DMS153 treated with DMSO at 0.1 percent for 48 hours (cell line): ENCODE measurements around the gene HMX3.

Source experiments
- DNase-seq: peaks from one replicate; lab custom pipeline; 2025; ENCODE audit not compliant: unreplicated experiment; lab: John Stamatoyannopoulos, UW

The HMX3 gene

GRCh38 chr10:123135415-123136141 is at the start of gene HMX3:
HMX3 (plus strand) TSS chr10:123135970; CDS start chr10:123136051, 81 bp downstream.
- no peak for DNase-seq

GRCh38 chr10:123086281-123086680 is 49.5 kb upstream of the HMX3 start:
- DNase-seq: no peak

GRCh38 chr10:123087348-123087747 is 48.4 kb upstream of the HMX3 start:
- DNase-seq: no peak

GRCh38 chr10:123087786-123088185 is 48.0 kb upstream of the HMX3 start:
- no peak for DNase-seq

GRCh38 chr10:123092635-123093414 is 42.9 kb upstream of the HMX3 start:
- DNase-seq: no peak

GRCh38 chr10:123093489-123093888 is 42.3 kb upstream of the HMX3 start:
- no peak for DNase-seq

- DNase-seq: no peak
Measured at GRCh38 chr10:123096452-123096851, 39.3 kb upstream of the HMX3 start.

GRCh38 chr10:123097039-123097438 is 38.7 kb upstream of the HMX3 start:
- no peak for DNase-seq

GRCh38 chr10:123100030-123100762 is 35.6 kb upstream of the HMX3 start:
- DNase-seq: no peak

- DNase-seq: no peak
Measured at GRCh38 chr10:123101872-123102271, 33.9 kb upstream of the HMX3 start.

GRCh38 chr10:123102673-123103072 is 33.1 kb upstream of the HMX3 start:
- DNase-seq: no peak

- DNase-seq: peak; percentile 20
Measured at GRCh38 chr10:123103944-123104343, 31.8 kb upstream of the HMX3 start.

- no peak for DNase-seq
Measured at GRCh38 chr10:123109466-123109865, 26.3 kb upstream of the HMX3 start.

GRCh38 chr10:123117644-123118417 is 17.9 kb upstream of the HMX3 start:
- no peak for DNase-seq

GRCh38 chr10:123119081-123119480 is 16.7 kb upstream of the HMX3 start:
- no peak for DNase-seq

GRCh38 chr10:123126246-123126645 is 9.5 kb upstream of the HMX3 start:
- no peak for DNase-seq

GRCh38 chr10:123129618-123130271 is 6.0 kb upstream of the HMX3 start:
- no peak for DNase-seq

GRCh38 chr10:123132576-123133477 is 2.9 kb upstream of the HMX3 start:
- peak; percentile 67 for DNase-seq

- DNase-seq: no peak
Measured at GRCh38 chr10:123133541-123134342, 2.0 kb upstream of the HMX3 start.
